ENCODE data around the gene NLGN1. TPM values are rescaled to one million over a fixed set of nuclear protein-coding genes. Genes with fewer than 3 reads are reported as not detected.

The NLGN1 gene
- total RNA-seq, 1 donor from 2014 or later: 9.5 TPM

DNA sequence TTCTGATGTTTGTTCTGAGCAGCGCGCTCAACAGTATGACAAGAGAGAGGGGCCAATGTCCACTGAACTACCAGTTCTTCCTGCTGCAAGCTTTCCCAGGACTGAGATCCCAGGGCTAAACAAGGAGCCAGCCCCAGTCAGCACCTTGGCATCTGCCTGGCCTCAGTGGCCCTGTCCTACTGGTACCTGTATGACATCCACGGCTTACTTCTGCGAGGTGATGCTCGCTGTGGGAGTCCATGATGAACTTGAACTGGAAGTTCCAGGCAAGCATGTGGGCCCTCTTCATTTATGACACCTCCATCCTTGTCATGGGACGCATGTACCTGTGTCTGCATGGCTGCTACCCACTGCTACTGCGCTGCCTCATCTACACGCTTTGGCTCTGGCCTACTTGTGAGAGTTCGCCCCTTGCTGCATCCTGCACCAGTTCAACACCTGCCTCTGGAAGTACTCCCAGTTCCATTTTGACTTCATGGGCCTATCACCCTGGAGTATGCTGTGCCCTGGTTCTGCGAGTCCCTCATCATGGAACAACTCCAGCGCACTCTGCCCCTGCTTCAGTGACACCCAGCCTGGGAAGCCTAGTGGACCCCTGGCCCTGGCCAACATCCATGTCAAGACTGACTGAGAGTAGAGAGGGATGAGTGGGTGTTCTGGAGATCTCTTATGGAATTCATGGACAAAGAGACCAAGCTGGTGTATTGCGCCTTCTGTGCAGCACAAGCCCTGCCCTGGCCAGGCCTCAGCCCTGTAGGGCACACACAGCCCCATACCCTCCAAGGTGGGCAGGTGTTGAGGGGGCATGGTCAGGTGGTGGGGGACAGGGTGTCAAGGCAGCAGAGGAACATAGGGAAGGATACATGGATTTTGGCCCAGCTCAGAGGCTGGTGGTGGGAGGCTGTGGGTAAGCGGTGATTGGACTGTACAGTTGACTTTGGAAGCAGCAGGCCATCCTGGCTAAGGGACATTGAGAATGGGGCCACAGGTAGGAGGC is 246.8 kb downstream of the NLGN1 start:
- no peak for DNase-seq

DNA sequence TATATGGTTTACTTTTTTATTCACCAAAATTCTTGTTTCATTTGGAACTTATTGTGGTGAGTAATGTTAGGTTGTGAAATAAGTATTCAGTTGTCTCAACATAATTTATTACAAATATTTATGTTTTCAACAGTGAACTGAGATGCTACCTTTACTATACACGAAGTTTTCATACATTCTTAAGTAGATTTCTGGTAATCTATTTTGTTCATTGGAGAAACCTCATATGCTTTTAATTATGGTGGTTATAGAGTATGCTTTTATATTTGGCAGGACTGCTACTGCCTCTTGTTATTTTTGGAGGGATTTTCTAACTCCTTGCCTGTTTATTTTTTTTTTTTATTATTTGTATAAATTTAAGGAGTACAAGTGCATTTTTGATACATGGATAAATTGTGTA is 253.1 kb downstream of the NLGN1 start:
- DNase-seq: no peak

DNA sequence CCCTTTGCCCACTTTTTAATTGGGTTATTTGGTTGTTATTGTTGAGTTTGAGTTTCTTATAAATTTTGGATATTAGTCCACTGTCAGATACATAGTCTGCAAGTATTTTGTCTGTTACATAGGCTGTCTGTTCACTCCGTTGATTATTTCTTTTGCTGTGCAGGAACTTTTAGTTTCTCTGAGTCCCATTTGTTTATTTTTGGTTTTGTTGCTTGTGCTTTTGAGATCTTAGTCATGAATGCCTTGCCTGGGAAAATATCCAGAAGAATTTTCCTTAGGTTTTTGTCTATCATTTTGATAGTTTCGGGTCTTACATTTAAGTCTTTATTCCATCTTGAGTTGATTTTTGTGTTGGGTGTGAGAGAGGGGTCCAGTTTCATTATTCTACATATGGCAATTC is 254.5 kb downstream of the NLGN1 start:
- no peak for DNase-seq

DNA sequence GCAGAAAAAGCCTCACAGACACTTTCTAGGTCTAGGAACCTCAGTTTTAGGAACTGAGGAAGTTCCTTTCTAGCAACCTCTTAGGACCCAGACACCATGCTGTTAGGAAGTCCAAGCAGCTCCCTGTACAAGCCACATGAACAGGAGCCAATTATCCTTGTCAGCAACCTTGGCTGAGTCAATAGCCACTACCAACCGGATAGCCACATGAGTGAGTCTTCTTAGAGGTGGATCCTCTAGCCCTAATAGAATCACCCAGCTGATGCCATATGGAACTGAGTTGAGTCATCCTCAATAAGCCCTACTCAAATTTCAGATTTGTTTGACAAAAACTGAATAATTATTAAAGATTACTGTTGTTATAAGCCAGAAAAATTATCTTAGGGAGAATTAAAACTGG is 256.2 kb downstream of the NLGN1 start:
- DNase-seq: no peak

DNA sequence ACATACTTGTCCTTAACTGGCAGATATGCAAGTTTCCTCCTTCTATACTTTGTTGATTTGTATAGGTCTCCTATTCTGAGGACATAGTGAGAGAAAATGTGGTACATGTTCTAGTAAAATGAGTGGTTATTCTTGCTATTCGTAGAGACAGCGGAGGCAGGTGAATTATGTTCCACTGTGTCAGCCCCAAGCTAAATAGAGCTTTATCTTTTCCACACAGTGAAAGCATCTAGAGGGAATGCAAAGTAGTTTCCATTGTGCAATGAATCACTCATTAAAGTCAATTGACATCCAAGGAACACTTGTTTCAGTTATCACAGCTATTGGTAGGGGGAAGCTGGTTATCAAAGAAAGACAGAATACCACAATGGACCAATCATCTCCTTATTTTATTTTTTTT is 262.4 kb downstream of the NLGN1 start:
- no peak for DNase-seq

DNA sequence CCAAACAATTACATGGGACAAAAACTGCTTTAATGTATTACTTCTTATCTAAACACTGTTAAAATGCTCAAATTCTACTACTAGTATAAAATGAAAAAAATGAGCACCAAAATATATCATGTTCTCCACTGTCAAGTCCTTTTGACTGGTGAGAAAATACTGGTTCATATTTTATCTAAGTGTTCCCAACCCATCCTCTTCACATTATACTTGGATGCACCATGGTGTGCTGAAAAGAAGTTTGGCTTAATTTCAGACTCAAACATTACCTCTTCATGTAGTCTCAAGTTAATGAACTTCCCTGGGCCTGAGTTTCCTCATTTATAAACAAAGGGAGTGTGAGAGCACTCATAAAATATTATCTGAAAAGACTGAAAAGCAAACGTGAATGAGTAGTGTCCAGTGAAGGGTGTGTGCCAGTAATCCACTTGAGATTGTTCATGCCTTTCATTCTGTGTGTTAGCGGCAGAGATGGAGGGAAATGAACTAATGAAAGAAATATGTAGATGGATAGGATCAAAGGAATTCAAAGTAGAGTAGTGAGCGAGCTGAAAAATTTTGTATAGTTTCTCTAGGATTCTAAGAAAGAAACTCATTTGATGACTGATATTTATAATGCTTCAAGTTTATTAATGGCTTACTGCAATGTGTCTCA is 263.2 kb downstream of the NLGN1 start:
- DNase-seq: no peak

DNA sequence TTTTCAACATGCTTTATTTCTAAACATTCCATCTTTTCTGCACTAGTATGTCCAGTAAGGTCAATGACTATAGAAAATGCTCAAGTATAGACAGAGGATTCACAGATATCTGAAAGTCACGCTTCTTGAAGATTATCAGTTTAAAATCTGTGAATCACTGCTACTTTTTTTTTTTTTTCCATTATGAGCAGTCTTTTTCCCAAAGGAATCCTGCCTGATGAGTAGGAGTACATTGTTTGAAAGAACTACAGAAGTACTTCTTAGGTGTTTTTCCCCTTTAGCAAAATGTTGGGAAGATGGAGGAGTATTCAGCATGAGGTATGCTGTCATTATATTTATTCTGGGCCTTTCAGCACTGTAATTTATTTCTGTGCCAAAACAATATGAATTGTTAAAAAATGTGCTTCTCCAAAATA is 266.2 kb downstream of the NLGN1 start:
- peak; percentile 24 for DNase-seq

DNA sequence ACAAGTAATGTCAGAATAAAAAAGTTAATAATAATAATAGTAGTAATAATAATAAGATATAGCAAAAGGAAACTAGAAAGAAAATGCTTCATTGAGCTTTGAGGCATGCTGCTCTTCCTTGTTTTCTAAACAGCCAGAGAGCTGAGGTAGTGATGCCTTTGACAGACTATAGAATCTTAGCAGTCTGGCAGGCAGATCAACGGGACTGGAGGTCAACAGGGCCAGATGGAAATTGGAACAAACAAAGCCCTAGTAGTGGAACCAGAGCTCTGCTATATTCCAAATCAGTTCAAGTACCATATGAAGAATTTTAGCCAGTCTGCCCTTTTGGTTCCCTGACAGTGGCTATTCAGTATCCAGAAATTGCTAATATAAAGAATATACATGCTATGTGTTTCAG is 278.6 kb downstream of the NLGN1 start:
- no peak for DNase-seq

DNA sequence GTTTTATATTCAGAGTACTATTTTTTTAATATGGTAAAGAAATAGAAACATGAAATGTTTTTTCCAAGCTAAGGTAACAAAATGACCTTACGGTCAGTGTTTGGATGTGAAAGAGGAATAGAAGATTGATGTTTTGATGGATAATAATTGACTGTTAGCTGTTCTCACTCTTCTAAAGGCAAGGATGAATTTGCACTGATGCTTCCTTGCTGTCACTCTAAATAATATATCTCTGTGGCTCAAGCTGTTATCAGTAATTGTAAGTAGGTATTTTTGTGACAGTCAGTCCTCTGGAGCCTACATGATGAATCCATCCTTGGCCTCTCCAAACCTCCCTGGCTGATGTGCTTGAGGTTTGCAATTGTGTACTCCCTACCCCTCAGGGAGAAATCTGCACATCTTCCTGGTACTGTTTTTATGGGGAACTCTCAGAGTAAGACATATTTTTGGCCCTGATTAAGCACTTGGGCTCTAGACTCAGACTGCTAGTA is 283.7 kb downstream of the NLGN1 start:
- no peak for DNase-seq

DNA sequence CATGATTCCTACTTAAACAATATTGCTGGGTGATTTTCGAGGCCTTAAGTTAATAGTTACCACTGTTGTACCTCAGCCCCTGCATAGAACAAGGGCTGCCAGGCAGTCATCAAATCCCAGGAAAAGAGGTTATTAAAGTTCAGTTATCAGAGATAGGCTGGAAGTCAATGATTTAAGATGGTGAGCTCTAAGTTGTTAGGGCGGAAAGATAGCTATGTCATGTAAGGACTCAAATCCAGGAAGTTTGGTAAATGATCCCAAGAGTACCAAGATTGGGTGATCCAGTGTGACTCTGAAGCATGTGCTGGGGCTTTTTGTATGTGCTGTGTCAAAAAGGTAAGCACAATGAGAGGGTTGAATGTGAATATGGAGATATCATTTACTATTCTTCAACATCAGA is 287.9 kb downstream of the NLGN1 start:
- no peak for DNase-seq

DNA sequence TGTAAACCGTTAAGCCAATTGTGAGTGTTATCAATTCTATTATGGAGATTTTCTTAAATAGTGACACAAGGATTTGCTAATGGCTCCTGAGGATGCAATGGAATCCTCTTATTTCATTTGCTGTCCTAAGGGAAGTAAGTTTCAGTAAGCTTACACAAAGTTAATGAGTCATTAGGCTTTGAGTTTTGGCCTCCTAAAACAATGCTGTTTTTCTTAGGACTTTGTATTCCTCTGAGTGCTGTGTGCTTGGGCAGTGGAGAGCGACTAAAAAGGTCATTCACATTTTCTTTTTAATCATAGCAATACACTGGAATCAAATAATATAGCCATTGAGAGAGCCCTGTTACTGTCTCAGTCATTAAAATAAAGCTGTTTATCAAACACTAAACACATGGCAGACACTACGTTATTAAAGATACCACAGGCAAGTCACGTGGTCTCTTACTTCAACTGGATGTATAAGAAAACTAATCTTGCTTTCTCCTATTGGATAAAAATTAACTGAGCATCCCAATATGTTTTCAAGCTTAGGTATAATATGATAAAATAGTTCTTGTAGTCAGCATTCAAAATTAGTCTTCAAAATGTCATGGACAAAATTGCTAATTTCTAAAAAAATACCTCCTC is 290.8 kb downstream of the NLGN1 start:
- no peak for DNase-seq

DNA sequence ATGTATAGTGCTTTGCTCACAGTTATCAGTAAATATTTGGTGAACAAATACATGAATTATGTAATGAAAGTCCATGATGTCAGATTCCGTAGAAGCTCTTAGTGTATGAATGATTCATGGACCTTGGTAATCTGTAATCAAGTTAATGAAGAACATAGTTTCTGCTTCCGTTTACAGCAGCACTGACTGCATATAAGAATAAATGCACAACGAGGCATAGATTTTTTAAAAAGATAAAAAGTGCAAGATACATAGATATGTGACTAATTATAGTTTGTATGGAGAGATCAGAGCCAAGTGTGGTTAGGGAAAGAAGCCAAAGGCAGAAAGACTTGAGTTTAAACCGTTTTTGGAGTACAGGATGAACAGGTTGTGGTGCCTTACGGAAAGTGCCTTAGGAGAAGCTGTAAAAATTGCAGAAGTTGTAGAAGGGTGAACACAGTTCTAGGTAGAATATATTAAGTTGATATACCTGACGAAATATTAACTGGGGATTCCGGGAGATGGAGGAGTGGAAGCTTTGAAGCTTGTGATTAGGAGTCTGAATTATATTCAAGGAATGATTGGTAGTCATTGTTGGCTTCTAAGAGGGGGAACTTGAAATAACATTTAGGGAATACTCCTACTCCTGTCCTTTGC is 293.1 kb downstream of the NLGN1 start:
- DNase-seq: no peak

DNA sequence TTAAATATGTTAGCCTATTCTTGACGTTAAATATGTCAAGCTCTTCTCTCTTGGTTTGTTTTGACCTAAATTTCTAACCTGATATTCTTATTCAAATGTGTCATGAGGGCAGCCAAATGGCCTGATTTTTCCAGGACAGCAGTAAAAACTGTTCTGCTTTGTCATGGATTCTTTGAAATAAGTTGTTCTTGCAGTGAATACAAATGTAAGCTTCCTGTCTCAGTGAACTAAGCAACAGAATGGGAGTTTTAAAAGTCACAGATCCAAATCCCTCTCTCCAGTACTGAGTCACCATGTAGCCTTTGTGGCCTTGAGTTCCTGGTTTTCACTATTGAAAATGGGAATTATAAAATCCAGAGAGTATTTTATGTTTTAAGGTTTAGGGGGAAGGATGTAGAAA is 301.8 kb downstream of the NLGN1 start:
- DNase-seq: no peak

DNA sequence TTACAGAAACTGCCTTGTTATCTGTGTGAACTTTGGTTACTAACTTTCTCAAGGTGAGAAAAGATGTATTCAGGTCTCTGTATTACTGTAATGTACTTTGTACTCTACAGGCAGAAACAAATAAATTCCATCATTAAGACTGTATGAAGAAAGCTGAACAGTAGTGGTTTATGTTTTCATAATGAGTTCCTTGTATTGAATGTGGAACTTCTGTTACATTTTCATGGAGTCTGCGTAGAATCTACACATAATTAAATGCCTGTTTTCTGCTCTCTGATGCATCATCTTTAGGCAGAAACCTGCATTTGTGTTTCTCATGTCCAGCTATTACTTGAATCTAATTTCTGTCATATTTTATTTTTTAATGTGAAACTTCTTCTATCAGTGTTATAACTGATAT is 302.8 kb downstream of the NLGN1 start:
- DNase-seq: no peak

DNA sequence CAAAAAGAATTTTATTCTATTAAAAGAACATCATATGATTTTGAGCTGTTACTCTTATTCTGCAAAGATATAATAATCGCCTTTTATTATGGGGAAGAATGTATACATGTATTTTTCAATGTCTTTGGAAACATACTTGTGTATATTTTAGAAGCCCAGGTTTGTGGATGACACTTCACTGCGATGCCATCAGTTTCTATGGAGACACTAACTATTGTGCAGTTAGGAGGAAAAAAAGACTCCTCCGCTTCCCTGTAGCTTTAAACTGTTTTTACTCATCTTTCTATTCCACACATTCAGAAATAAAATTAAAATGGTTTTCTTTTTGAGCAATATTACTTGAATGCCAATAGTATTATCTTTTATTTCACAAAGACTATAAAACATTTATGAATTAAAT is 305.0 kb downstream of the NLGN1 start:
- DNase-seq: no peak

DNA sequence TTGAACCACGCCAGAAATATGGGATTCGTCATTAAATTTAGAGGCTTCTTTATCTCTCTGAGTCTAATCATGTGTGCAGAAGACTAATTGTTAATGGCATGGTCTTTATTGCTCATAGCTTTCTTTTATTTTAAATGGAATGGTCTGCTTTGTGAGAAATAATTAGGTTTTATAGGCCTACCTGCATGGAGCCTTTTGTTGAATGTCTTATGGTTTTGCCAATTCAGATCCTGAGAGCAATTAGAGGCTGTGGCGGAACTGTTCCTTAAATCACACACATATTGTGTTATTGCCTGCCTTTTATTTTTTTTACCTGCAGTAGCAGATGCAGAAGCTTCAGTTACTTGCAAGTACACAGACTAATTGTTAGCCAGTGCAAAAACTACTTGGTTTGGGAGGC is 306.2 kb downstream of the NLGN1 start:
- DNase-seq: no peak

DNA sequence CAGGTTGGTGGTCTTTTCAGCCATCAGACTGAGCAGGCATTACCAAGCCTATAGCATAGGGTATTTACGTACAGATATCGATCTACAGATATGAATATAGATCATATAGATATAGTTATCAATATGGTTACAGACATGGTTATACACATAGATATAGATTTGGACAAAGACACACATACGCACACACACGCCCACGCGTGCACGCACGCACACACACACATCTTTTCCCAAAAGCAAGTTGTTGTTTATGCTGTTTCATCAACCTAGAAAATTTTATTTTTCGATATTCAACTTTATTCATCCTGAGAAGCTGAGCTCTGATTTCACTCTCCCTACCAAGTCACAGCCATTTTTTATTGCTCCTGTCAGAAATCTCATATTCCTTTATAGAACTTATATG is 309.1 kb downstream of the NLGN1 start:
- DNase-seq: no peak

DNA sequence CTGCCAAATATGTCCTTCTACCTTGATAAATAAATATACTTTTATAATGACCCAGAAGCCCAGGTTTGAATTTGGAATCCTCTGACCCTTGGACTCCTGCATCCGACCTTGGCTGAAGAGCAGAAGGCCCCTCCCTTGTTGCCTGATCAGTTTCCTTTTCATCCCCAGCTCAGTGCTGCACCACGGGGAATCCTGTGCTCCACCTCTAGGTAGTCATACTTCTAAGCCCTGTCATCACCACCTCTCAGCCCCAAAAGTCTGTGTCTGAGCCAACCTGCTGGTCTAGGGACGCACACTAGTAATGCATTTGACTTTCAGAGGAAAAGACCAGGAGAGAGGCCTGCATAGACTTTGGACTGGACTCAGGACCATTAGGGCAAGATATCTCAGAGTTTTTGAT is 310.6 kb downstream of the NLGN1 start:
- DNase-seq: no peak

DNA sequence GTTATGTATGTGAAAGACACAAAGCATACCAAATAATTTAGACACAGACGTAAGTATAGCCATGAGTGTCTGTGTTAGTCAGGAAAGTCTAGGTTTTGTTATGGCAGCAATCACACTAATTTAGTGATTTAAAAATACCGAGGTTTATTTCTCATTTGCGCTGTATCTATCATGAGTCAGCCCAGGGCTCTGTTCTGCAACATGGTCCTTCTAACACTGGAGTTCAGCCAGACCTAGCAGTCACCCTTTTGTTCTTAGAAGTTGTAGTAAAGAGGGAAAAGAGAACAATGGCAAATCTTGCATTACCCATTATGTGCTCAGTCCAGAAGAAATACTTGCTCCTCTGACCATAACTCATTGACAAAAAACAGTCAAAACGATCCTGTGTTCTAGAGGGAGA is 311.5 kb downstream of the NLGN1 start:
- no peak for DNase-seq

DNA sequence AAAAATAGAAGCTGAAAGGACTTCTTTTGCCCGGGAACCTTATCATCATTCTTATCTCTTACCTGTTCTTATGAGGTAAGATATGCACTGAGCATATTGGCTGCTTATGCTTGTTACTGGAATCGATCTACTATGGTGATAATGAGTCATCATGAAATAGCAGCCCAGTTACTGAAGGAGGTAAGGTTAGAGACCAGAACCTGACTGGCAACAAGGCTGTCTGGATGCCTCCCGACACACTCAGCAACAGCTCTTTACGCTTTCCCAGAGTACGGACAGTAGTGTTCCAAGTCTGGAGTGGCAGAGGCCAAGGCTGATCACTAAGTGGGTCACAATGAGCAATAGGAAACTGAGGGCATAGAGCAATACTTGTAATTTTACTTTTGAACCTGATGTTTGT is 314.1 kb downstream of the NLGN1 start:
- no peak for DNase-seq

DNA sequence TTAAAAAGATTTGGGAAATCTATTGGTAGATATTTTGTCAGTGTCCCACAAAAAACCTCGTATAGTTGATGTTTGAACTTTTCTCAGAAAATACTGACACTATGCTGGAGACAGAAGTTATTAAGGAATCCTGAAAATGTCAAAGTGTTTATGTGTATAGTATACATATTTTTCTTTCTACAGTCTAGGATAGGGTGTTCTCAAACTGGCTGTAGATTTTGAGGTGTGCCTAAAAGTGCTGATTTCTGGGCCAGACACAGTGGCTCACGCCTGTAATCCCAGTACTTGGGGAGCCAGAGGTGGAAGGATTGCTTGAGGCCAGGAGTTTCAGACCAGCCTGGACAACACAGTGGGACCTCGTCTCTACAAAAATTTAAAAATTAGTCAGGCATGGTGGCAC is 322.0 kb downstream of the NLGN1 start:
- DNase-seq: no peak

DNA sequence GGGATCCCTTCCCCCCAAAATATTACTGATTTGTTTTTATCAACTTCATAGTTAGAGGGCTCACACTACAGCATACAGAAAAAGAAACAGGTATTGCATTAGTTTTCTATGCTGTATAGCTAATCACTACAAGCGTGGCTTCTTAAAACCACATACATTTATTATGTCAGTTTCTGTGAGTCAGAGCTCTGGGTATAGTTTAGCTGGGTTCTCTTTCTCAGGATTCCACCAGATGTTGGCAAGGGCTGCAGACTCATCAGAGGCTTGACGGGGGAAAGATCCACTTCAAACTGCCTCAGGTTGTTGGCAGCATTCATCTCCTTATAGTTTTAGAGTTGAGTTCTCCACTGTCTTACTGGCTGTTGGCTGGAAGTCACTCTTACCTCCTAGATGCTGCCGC is 328.0 kb downstream of the NLGN1 start:
- DNase-seq: no peak

DNA sequence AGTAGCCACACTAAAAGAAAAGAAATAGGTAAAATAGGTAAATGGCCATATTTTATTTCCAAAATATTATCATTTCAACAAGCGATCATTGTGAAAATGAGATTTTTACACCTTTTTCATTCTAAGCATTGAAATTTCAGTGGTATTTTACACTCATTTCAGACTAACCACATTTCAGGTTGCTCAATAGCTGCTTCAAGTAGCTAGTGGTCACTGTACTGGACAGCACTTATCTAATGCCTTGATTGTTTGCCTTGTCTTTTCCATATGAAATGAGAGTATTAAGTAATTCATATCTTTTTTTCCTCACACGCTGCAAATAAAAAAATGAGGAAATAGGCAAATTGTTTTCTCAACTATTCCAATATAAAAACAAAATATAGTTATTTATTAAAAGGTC is 332.8 kb downstream of the NLGN1 start:
- no peak for DNase-seq

Measured in skin of body (tissue), 2 donors.